Measurements from ENCODE around the gene LENG9.
A peak's percentile ranks its signal among the peaks of the same experiment; 100 is the strongest.
"Not testable (repeated sequence)": the region's sequence is repeated elsewhere in the genome, so short reads cannot be mapped to it uniquely, and the experiment has no call there.

LENG9 gene

GRCh38 chr19:54473071-54473891, 9.7 kb upstream of the LENG9 start, which contains the start of gene CDC42EP5:
CDC42EP5 (minus strand) TSS chr19:54473296; CDS start chr19:54465547, 7,749 bp downstream.
- H3K27ac ChIP-seq (ENCODE audit: low read depth, low read length), result peak within 1 kb of the TSS; percentile 61
- peak within 1 kb of the TSS; percentile 68 for H3K9ac ChIP-seq (ENCODE audit: low read length)
- no peaks in the 10 kb centered on the region for H3K4me1 ChIP-seq (ENCODE audit: control insufficient read depth, insufficient read depth, low read length)
- H3K36me3 ChIP-seq (ENCODE audit: control insufficient read depth, insufficient read depth, low read length), result no peaks in the 10 kb centered on the region
- peak within 1 kb of the TSS; percentile 47 for H3K4me3 ChIP-seq (ENCODE audit: low read length)
- H3K27me3 ChIP-seq (ENCODE audit: control insufficient read depth, insufficient read depth, low read length), result no peaks in the 10 kb centered on the region

DNA sequence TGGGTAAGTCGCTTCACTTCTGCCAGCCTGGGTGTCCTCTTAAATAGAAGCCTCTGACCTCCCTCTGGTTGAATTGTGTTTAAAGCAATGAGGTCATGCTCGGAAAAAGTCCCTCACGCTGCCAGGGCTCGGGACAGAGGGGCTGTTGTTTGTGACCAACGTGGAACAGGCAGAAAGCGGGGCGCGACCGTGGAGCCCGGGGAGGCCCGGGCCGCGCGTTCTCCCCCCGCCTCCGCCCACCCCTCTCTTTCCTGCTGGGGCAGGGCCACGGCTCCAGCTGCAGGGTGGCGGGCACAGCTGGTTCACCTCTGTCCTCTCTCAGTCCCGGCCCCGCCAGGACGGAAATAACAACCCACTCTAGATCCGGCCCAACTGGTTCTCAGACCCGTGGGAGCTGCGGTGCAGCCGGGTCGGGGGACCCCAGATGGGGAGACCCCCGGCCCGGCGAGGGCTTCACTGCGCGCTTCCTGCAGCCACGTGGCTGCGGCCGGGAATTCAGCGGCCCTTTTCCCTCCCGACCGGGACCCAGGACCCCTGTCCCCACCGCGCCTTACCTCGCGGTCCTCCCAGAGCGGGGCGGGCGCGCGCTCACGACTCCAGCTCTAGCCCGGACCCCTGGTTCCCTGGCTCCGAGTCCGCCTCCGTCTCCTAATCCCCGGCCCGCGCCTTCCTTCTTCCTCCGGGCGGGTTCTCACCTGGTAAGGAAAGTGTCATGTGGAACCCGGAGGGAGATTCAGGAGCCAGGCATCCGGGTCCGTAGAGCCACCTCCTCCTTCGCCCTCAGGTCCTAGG, 7.6 kb upstream of the LENG9 start:
- Histone ChIP-seq H3K27me3 (ENCODE audit: control insufficient read depth, insufficient read depth, low read length) (no peaks in the 10 kb centered on the region), H3K9ac (ENCODE audit: low read length) (peak overlapping the region; percentile 68), H3K27ac (ENCODE audit: low read depth, low read length) (peak overlapping the region; percentile 61), H3K36me3 (ENCODE audit: control insufficient read depth, insufficient read depth, low read length) (no peaks in the 10 kb centered on the region), H3K4me1 (ENCODE audit: control insufficient read depth, insufficient read depth, low read length) (no peaks in the 10 kb centered on the region), H3K4me3 (ENCODE audit: low read length) (peak overlapping the region; percentile 61)

DNA sequence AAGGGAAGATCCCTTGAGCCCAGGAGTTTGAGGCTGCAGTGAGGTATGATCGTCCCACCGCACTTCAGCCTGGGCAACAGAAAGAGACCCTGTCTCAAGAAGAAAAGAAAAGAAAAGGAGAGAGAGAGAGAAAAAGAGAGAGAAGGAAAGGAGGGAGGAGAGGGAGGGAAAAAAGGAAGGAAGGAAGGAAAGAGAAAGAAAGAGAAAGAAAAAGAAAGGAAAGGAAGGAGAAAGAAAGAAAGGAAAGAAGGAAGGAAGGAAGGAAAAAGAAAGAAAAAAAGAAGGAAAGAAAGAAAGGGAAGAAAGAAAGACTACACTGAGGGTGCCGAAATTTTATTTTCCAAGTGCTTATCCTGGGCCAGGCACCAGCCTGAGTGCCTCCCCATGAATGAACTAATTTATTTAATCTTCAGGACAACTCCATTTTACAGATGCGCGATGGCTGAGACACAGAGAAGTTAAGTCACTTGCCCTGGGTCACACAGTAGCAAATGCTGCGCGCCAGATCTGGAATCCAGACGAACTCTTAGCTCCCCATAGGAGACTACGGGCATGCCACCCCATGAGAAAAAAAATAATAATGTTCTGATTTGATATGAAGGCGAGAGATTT, 6.8 kb upstream of the LENG9 start:
- Histone ChIP-seq H3K27me3 (ENCODE audit: control insufficient read depth, insufficient read depth, low read length) (no peaks in the 10 kb centered on the region), H3K4me3 (ENCODE audit: low read length) (peak overlapping the region; percentile 61), H3K9ac (ENCODE audit: low read length) (peak overlapping the region; percentile 68), H3K27ac (ENCODE audit: low read depth, low read length) (peak overlapping the region; percentile 61), H3K4me1 (ENCODE audit: control insufficient read depth, insufficient read depth, low read length) (no peaks in the 10 kb centered on the region), H3K36me3 (ENCODE audit: control insufficient read depth, insufficient read depth, low read length) (peaks cover 1% of the 10 kb centered on the region)

DNA sequence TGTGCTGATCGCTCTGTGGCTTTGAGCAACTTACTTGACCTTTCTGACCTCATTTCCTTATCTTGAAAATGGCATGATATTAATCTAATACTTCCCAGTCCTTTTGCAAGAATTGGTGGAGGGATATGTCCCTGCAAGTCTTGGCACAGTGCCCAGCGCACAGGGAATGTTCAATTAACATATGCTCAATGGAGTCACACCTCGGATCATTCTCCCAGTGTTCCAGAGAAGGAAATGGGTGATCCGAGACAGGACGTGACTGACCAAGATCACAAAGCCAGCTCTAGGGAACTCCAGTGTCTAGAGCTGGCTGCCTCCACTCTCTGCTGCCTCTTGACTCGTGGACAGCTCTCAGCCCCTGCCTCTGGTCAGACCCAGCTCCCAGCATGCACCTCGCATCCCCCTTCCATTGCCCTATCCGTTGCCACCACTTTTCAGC, 5.9 kb upstream of the LENG9 start:
- Histone ChIP-seq H3K4me1 (ENCODE audit: control insufficient read depth, insufficient read depth, low read length) (no peaks in the 10 kb centered on the region), H3K4me3 (ENCODE audit: low read length) (no peak overlapping the region), H3K9ac (ENCODE audit: low read length) (no peak overlapping the region), H3K27me3 (ENCODE audit: control insufficient read depth, insufficient read depth, low read length) (no peaks in the 10 kb centered on the region), H3K36me3 (ENCODE audit: control insufficient read depth, insufficient read depth, low read length) (peaks cover 2% of the 10 kb centered on the region), H3K27ac (ENCODE audit: low read depth, low read length) (no peak overlapping the region)

- H3K27ac ChIP-seq (ENCODE audit: low read depth, low read length); H3K9ac ChIP-seq (ENCODE audit: low read length); H3K27me3 ChIP-seq (ENCODE audit: control insufficient read depth, insufficient read depth, low read length); H3K4me3 ChIP-seq (ENCODE audit: low read length): not testable (repeated sequence)
- Histone ChIP-seq H3K4me1 (ENCODE audit: control insufficient read depth, insufficient read depth, low read length) (peaks cover 11% of the 10 kb centered on the region), H3K36me3 (ENCODE audit: control insufficient read depth, insufficient read depth, low read length) (peaks cover 11% of the 10 kb centered on the region)
Observed at GRCh38 chr19:54466110-54466480, 2.5 kb upstream of the LENG9 start.

DNA sequence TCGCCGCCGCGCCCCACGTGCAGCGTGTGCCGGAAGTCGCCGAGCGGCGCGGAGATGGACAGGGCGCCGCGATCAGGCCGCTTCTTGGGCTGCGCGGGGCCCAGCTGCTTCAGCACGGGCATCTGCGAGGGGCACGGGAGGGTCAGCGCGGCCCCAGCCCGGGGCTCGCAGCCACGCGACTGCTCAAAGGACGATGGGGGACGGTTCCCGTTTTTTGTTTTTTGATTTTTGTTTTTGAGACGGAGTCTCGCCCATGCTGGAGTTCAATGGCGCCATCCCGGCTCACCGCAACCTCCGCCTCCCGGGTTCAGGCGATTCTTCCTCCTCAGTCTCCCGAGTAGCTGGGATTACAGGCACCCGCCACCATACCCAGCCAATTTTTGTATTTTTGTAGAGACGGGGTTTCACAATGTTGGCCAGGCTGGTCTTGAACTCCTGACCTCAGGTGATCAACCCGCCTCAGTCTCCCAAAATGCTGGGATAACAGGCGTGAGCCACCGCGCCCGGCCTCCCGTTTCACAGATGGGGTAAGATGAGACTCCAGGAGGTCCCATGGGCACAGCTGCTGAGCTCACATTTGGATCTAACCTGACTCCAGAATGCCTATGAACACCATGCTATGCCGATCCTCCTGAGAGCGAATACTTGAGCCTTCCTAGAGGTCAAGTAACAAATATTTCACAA, 2.0 kb upstream of the LENG9 start:
- H3K4me3 ChIP-seq (ENCODE audit: low read length), result no peak overlapping the region

DNA sequence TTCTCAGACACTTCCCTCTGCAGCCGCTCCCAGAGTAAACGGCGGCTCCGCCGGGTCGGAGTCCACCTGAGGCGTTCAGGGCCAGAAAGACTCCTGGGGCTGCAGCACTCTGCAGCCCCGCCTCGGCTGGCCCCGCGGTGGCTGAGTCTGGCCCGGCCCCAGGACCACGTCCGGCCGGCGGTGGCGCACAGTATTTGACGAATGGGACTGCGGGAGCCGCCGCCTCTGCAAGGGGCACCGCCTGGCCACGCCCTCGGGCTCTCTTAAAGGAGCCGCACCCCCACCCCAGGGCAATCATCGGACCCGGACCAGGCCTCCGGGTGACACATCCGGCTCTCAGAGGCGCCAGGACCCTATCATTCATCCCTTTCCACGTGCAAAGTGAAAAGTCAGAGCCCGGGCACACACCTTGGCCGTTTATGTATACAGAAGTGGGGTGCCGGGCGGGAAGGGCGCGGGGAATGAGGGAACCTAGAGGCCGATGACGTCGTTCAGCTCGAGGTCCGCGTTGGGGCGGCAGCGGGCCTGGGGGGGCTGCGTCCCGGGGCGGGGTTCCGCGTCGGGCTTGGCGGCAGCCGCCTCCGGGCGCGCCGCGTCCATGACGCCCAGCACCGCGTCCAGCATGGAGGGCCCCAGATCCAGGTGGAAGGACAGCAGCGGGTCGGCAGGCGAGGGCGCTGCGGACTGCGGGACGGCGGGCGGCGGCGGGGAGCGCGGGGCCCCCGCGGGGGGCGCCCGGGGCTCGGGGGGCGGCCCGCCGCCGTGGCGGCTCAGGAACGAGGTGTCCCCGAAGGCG, 1.2 kb upstream of the LENG9 start:
- Histone ChIP-seq H3K36me3 (ENCODE audit: control insufficient read depth, insufficient read depth, low read length) (peaks cover 17% of the 10 kb centered on the region), H3K9ac (ENCODE audit: low read length) (no peak overlapping the region), H3K27me3 (ENCODE audit: control insufficient read depth, insufficient read depth, low read length) (no peaks in the 10 kb centered on the region), H3K4me1 (ENCODE audit: control insufficient read depth, insufficient read depth, low read length) (peaks cover 11% of the 10 kb centered on the region), H3K27ac (ENCODE audit: low read depth, low read length) (peak overlapping the region; percentile 74), H3K4me3 (ENCODE audit: low read length) (peak overlapping the region; percentile 56)

More for the DNA sequence above, 2.0 kb upstream of the LENG9 start:
- H3K4me1 ChIP-seq (ENCODE audit: control insufficient read depth, insufficient read depth, low read length), result peaks cover 11% of the 10 kb centered on the region
- no peak overlapping the region for H3K27ac ChIP-seq (ENCODE audit: low read depth, low read length)
- H3K27me3 ChIP-seq (ENCODE audit: control insufficient read depth, insufficient read depth, low read length), result no peaks in the 10 kb centered on the region
- H3K9ac ChIP-seq (ENCODE audit: low read length), result no peak overlapping the region
- H3K36me3 ChIP-seq (ENCODE audit: control insufficient read depth, insufficient read depth, low read length), result peaks cover 14% of the 10 kb centered on the region

DNA sequence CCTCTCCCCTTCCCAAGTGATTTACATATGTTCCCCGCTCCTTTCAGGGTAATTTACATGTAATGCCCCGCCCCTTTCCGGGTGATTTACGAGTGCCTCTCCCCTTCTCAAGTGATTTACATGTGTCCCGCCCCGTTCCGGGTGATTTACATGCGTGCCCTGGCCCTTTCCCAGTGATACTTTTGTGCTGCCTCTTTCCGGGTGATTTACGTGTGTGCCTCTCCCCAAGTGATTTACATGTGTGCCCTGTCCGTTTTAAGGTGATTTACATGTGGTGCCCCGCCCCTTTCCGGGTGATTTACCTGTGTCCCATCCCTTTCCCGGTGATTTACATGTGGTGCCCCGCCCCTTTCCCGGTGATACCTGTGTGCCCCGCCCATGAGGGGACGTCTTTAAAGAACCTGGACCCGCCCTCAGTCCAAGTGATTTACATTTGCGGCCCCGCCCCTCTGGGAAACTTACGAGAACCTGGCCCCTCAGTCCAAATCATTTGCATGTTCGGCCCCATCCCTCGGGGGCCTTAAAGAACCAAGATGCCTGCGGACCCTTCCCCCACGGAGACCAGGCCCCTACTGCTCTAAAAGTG, 559 bp upstream of the LENG9 start:
- H3K4me1 ChIP-seq (ENCODE audit: control insufficient read depth, insufficient read depth, low read length), result peaks cover 11% of the 10 kb centered on the region
- H3K9ac ChIP-seq (ENCODE audit: low read length), result peak overlapping the region; percentile 8

DNA sequence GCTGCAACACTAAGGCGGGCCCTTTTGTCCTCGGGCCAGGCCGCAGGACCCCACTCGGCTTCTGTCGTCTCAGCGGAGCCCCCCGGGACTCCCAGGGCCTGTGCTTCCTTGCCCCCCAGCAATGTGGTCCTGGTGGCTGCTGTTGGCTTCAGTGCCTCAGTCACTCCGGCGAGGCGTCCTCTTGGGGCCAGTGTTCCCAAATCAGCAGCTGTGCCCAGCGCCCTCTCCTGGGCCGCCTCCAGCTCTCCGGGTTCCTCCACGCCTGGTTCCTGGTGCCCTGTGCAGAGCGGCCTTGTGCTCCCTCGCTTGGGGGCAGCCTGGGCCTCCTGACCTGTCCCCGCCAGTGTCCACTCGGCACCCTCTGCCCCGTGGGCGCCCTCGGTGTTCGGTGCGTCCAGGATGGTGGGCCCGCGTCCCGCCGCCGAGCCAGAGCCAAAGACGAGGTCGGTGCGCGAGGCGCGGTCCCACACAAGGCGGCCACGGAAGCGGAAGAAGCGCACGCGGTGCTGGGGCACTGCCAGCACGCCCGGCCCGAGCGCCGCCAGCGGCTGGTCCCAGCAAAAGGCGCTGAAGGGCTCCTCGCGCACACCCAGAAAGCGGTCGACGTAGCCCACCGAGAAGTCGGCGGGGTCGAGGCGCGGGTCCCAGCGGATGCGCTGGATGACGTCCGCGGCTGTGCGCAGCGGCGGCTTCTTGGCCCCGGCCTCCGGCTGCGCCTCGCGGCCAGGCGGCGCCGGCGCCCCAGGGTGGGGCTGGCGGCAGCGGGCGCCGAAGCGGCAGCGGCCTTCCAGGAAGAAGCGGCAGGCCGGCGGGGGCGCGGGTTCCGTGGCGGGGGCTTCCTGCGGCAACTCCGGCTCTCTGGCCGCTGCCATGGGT, 685 bp downstream of the LENG9 start:
- Histone ChIP-seq H3K27ac (ENCODE audit: low read depth, low read length) (peak overlapping the region; percentile 95), H3K27me3 (ENCODE audit: control insufficient read depth, insufficient read depth, low read length) (no peaks in the 10 kb centered on the region), H3K9ac (ENCODE audit: low read length) (peak overlapping the region; percentile 77), H3K36me3 (ENCODE audit: control insufficient read depth, insufficient read depth, low read length) (peaks cover 36% of the 10 kb centered on the region), H3K4me3 (ENCODE audit: low read length) (peak overlapping the region; percentile 56), H3K4me1 (ENCODE audit: control insufficient read depth, insufficient read depth, low read length) (peaks cover 11% of the 10 kb centered on the region)

More for the DNA sequence above, 559 bp upstream of the LENG9 start:
- Histone ChIP-seq H3K27me3 (ENCODE audit: control insufficient read depth, insufficient read depth, low read length) (no peaks in the 10 kb centered on the region), H3K36me3 (ENCODE audit: control insufficient read depth, insufficient read depth, low read length) (peaks cover 23% of the 10 kb centered on the region), H3K27ac (ENCODE audit: low read depth, low read length) (peak overlapping the region; percentile 95), H3K4me3 (ENCODE audit: low read length) (peak overlapping the region; percentile 56)

DNA sequence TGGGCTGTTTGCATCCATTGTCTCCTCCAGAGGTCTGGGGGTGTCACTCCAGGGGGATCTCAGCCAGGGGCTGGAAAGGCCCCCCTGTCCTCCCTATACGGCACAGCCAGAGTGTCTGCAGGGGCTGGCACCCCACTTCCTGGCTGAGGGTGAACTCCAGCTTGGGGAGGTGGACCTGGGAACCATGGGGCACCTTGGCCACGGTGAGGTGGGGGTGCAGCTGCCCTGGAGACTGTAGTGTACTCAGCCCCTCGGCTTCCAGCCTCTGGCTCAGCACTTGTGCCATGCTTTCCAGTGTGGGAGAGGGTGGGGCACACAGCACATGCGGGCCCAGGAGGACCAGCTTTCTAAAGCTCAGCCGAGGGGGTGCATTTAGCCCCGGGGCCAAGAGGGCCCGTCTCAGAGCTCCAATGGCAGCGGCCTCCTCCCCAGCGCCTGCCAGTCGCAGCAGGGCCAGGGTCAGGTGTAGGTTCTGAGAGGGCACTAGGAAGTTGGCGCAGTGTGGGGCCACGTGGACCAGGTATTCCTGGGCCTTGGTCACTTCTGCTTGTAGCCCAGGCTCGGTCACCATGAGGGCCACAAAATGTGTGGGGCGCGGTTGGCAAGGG, 1.4 kb downstream of the LENG9 start:
- Histone ChIP-seq H3K36me3 (ENCODE audit: control insufficient read depth, insufficient read depth, low read length) (peaks cover 43% of the 10 kb centered on the region), H3K27ac (ENCODE audit: low read depth, low read length) (peak overlapping the region; percentile 95), H3K27me3 (ENCODE audit: control insufficient read depth, insufficient read depth, low read length) (no peaks in the 10 kb centered on the region), H3K9ac (ENCODE audit: low read length) (peak overlapping the region; percentile 77), H3K4me3 (ENCODE audit: low read length) (peak overlapping the region; percentile 56), H3K4me1 (ENCODE audit: control insufficient read depth, insufficient read depth, low read length) (peaks cover 11% of the 10 kb centered on the region)

Measured in rectal smooth muscle tissue (tissue), 1 donor.